ENCODE measurements around the gene REEP3. TPM values are rescaled to one million over a fixed set of nuclear protein-coding genes. Genes with fewer than 3 reads are reported as not detected.

Gene REEP3
- total and polyA plus RNA-seq, 2 of the 8 experiments (the other 6 are each of a cell fraction or from before 2014, with no cell fraction given) = 5.8 to 31.5 TPM

- Histone ChIP-seq H3K23me2 (ENCODE audit: low read depth, low read length) (no peaks in the 10 kb centered on the region), H2BK5ac (ENCODE audit: low read depth, low read length) (no peak overlapping the region), H2BK20ac (ENCODE audit: low read length) (no peak overlapping the region), H3K4me1 (replicated peaks in 1 of 4; ENCODE audit: control insufficient read depth in 3 of 4, insufficient read depth in 4 of 4, low read length in 3 of 4) (no peaks in the 10 kb centered on the region; a peak in 1 of 7 replicates), H4K20me1 (replicated peaks in 1 of 2; ENCODE audit: control insufficient read depth in 1 of 2, insufficient read depth in 2 of 2, low read length in 2 of 2) (no peaks in the 10 kb centered on the region), H3K4me2 (ENCODE audit: insufficient read depth in 1 of 2, low read depth in 2 of 2, low read length in 2 of 2) (no peak overlapping the region), H4K5ac (ENCODE audit: insufficient read length, low read depth, low read length) (no peak overlapping the region), H3K9me3 (ENCODE audit: insufficient read depth in 2 of 2, low read depth in 1 of 2, low read length in 1 of 2) (no peaks in the 10 kb centered on the region), H3K4me3 (ENCODE audit: extremely low read depth in 1 of 4, insufficient read depth in 2 of 4, low read depth in 3 of 4, low read length in 4 of 4) (no peak overlapping the region), H2BK15ac (ENCODE audit: low read length) (no peak overlapping the region), H3K4ac (replicated peaks; ENCODE audit: insufficient read length, low read depth, low read length) (no peak overlapping the region), H3K18ac (ENCODE audit: extremely low read depth, low read length) (no peak overlapping the region), H3K79me2 (ENCODE audit: control insufficient read depth in 1 of 2, insufficient read depth in 2 of 2, low read length in 2 of 2) (peaks cover 0 to 6% of the 10 kb centered on the region in 2 experiments; a peak in 1 of 4 replicates), H2AK5ac (ENCODE audit: low read depth, low read length) (no peak overlapping the region), H2BK12ac (ENCODE audit: low read depth, low read length) (no peak overlapping the region), H3K36me3 (ENCODE audit: control insufficient read depth in 2 of 4, insufficient read depth in 4 of 4, low read length in 3 of 4) (no peaks in the 10 kb centered on the region), H3K27ac (ENCODE audit: low read depth, low read length) (no peak overlapping the region), H2BK120ac (replicated peaks; ENCODE audit: low read depth, low read length) (no peak overlapping the region), H3K79me1 (ENCODE audit: low read depth, low read length) (no peaks in the 10 kb centered on the region; the same call in 1 of the 2 replicates), H3K9ac (replicated peaks in 1 of 4; ENCODE audit: extremely low read depth in 1 of 4, low read depth in 3 of 4, low read length in 3 of 4) (no peak overlapping the region), H3K56ac (replicated peaks; ENCODE audit: insufficient read length, low read depth, low read length) (no peak overlapping the region), H4K8ac (ENCODE audit: extremely low read depth, insufficient read depth, low read length) (no peak overlapping the region), H3K14ac (ENCODE audit: insufficient read length) (no peak overlapping the region), H4K91ac (replicated peaks; ENCODE audit: insufficient read length, low read length) (no peak overlapping the region), H3K23ac (ENCODE audit: insufficient read length) (no peak overlapping the region), H2AFZ (ENCODE audit: low read length) (no peak overlapping the region), H3K27me3 (replicated peaks in 1 of 4; ENCODE audit: control insufficient read depth in 3 of 4, extremely low read depth in 1 of 4, insufficient read depth in 3 of 4, low read length in 3 of 4) (no peaks in the 10 kb centered on the region)
- TF ChIP-seq CTBP2 (IDR thresholded peaks at IDR 0.05; ENCODE audit: borderline replicate concordance, insufficient read depth, insufficient read length, low read length) (no peak), USF2 (IDR thresholded peaks at IDR 0.05; ENCODE audit: low read length) (no peak), POU5F1 (IDR thresholded peaks at IDR 0.05; ENCODE audit: low read depth, low read length) (no peak), POLR2A (IDR thresholded peaks at IDR 0.05; ENCODE audit: control extremely low read depth in 1 of 2, low read depth in 2 of 2, low read length in 2 of 2) (no peak), RBBP5 (IDR thresholded peaks at IDR 0.05; ENCODE audit: borderline replicate concordance, low read depth, low read length) (no peak), ASH2L (IDR thresholded peaks at IDR 0.05; ENCODE audit: low read length) (no peak), RNF2 (IDR thresholded peaks at IDR 0.05; ENCODE audit: borderline replicate concordance, low read depth, low read length, missing control alignments, poor library complexity, severe bottlenecking) (no peak), BRCA1 (IDR thresholded peaks at IDR 0.05; ENCODE audit: low read depth, low read length) (no peak), SIRT6 (IDR thresholded peaks at IDR 0.05; ENCODE audit: low read length) (no peak)
- WGBS, 2 experiments (ENCODE audit: extremely low coverage in 1 of 2, insufficient coverage in 1 of 2, insufficient read length in 1 of 2, insufficient replicate concordance in 2 of 2, low coverage in 1 of 2, low lambda C conversion rate in 2 of 2, missing lambda C conversion rate in 1 of 2) = 88% methylated on average over 3 of the region's 3 CpGs; no CpG with 5 or more reads in 1 of the 2 experiments
- FAIRE-seq (no peak), DNase-seq (ENCODE audit: low read depth in 1 of 2, low spot score in 2 of 2) (no peak)
- POLR2A ChIA-PET (ENCODE audit: partially characterized antibody) = no interaction called here
- CTCF ChIA-PET (ENCODE audit: partially characterized antibody) = no interaction called here
These were observed 62.2 kb downstream of the REEP3 start for GRCh38 chr10:63583397-63583796.

All from H1 (cell line).